Measurements from ENCODE around the gene IRGQ.

DNA sequence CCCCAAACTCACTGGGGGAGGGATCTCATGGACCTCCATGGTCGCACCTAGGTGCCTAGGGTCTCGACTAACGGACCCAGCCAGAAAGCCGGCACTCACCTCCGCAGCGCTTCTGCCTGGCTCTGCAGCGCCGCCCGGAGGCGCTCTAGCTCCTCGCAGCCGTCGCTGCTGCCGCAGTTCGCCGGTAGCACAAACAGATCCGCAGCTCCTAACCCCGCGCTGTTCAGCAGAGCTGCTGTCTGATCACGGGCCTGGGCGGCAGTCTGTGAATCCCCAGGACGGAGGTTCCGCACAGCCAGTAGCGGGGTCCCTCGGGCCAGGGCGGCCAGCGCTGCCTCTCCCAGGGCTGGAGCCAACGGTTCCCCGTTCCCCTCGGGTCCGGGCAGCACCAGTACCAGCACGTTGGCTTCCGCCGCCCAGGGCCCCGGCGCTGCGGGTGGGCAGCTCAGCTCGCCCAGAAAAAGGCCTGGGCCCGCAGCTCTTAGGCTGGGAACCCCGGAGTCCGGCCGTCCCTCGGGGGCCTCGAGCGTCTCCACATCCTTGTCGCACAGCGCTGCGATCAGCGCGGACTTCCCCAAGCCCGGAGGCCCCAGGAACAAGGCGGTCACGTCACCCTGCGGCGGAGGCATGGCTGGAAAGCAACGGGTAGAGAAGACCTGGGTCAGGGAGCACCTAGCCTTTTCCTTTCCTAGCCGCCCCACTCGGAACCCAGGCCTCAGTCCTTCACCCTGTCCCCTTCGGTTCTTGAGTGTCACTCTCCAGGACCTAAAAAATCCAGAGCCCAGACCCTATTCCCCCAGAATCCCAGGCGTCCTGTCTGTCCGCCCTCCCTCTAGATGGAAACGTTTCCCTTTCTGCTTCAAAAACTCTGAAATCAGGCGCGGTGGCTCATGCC, 977 bp downstream of the IRGQ start:
- TF ChIP-seq, protein P1, sequence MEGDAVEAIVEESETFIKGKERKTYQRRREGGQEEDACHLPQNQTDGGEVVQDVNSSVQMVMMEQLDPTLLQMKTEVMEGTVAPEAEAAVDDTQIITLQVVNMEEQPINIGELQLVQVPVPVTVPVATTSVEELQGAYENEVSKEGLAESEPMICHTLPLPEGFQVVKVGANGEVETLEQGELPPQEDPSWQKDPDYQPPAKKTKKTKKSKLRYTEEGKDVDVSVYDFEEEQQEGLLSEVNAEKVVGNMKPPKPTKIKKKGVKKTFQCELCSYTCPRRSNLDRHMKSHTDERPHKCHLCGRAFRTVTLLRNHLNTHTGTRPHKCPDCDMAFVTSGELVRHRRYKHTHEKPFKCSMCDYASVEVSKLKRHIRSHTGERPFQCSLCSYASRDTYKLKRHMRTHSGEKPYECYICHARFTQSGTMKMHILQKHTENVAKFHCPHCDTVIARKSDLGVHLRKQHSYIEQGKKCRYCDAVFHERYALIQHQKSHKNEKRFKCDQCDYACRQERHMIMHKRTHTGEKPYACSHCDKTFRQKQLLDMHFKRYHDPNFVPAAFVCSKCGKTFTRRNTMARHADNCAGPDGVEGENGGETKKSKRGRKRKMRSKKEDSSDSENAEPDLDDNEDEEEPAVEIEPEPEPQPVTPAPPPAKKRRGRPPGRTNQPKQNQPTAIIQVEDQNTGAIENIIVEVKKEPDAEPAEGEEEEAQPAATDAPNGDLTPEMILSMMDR (IDR thresholded peaks at IDR 0.05), result peak; percentile 94
- TF ChIP-seq ZFX (IDR thresholded peaks at IDR 0.05; ENCODE audit: borderline replicate concordance), result no peak
